Spleen (tissue), 11 donors: ENCODE measurements around the gene PRKCA. TPM values are rescaled to one million over a fixed set of nuclear protein-coding genes. Genes with fewer than 3 reads are reported as not detected.
A peak's percentile ranks its signal among the peaks of the same experiment; 100 is the strongest.

Experiments
- DNase-seq: peaks from one replicate; pipeline ENCODE4 v3.0.0-alpha.2; 2020
- H3K27ac ChIP-seq, 8 donors: fragments of 200-600 bp; sonication (generic) in 7 of 8; 1 replicate in 4 of 8; 2 replicates in 4 of 8; pipeline versions ENCODE4 v1.5.0 to v1.8.0; 2016 to 2021; ENCODE audit warnings: inconsistent platforms in 4 of 8, mild to moderate bottlenecking in 4 of 8, moderate library complexity in 1 of 8
- H3K27me3 ChIP-seq, 7 donors: fragments of 200-600 bp; sonication (generic) in 6 of 7; replicated peaks in 1 of 7; 1 replicate in 4 of 7; 2 replicates in 3 of 7; pipeline versions ENCODE4 v1.5.0 to v1.8.0; 2016 to 2021; ENCODE audit warnings: inconsistent platforms in 3 of 7, mild to moderate bottlenecking in 1 of 7
- H3K36me3 ChIP-seq, 6 donors: fragments of 200-600 bp; sonication (generic) in 5 of 6; 1 replicate in 4 of 6; 2 replicates in 2 of 6; pipeline versions ENCODE4 v1.5.0 to v1.8.0; 2016 to 2021; ENCODE audit warnings: inconsistent platforms in 2 of 6
- H3K4me1 ChIP-seq, 6 donors: fragments of 200-600 bp; sonication (generic) in 5 of 6; 1 replicate in 3 of 6; 2 replicates in 3 of 6; pipeline versions ENCODE4 v1.5.0 to v1.8.0; 2016 to 2021; ENCODE audit warnings: inconsistent platforms in 3 of 6
- H3K4me3 ChIP-seq, 8 donors: fragments of 200-600 bp; sonication (generic) in 7 of 8; 1 replicate in 4 of 8; 2 replicates in 4 of 8; pipeline versions ENCODE4 v1.5.0 to v1.8.0; 2016 to 2021; ENCODE audit warnings: inconsistent platforms in 4 of 8, mild to moderate bottlenecking in 4 of 8, moderate library complexity in 2 of 8
- H3K9me3 ChIP-seq, 8 donors: fragments of 200-600 bp; sonication (generic) in 7 of 8; 1 replicate in 4 of 8; 2 replicates in 4 of 8; pipeline versions ENCODE4 v1.5.0 to v1.8.0; 2016 to 2021; ENCODE audit warnings: inconsistent platforms in 4 of 8
- POLR2A ChIP-seq, 3 donors: fragments of 450-650 bp; IDR thresholded peaks; one replicate each; pipeline ENCODE4 v1.5.1; 2017; ENCODE audit warnings: antibody characterized with exemption in 3 of 3, mild to moderate bottlenecking in 1 of 3
- POLR2AphosphoS5 ChIP-seq, 3 donors: sonication (generic); formaldehyde crosslinking; IDR thresholded peaks; one replicate each; pipeline ENCODE4 v1.5.1; 2017; ENCODE audit warnings: antibody characterized with exemption in 3 of 3
- WGBS, 5 donors: extraction: QIAGEN DNeasy Blood & Tissue Kit in 3 of 5; methylation state at CpG; one replicate each; pipeline versions ENCODE4 v1.1.5 to v1.1.7; 2013 to 2018; 5-methylcytosine and 5-hydroxymethylcytosine counted together
- intact Hi-C: fragments of 100-400 bp; cut with DNase I; formaldehyde crosslinking; loops from one replicate; pipeline ENCODE4 v1.15.0; 2023; ENCODE audit warnings: low total_unique reads
- polyA plus RNA-seq, 3 donors: library from polyadenylated mRNA; stranded (reverse); fragments of 200-250 nt; gene quantifications; one replicate each; pipeline ENCODE4 v1.2.1, GENCODE V29; 2013
- total RNA-seq, 7 donors: library from RNA; depleted of rRNA in 3 of 7; stranded (reverse); fragments of >200 nt in 3 of 7; fragmentation: NEBNext Ultra II Directional in 4 of 7; extraction: Animal tissue kit (Norgen Biotek cat#: 25700) in 4 of 7; gene quantifications; one replicate each; pipeline versions ENCODE4 v1.1.0 to v1.2.1, GENCODE V29; 2016 to 2021
- TF ChIP-seq, protein P1 (sequence below), 11 experiments: fragments of 200-600 bp in 7 of 11; fragments of 450-650 bp in 4 of 11; sonication (generic) in 4 of 11; IDR thresholded peaks in 8 of 11; conservative IDR thresholded peaks in 3 of 11; 1 replicate in 7 of 11; 2 replicates in 4 of 11; pipeline versions ENCODE4 v1.4.0 to v1.8.0; 2016 to 2021; ENCODE audit warnings: antibody characterized with exemption in 11 of 11, inconsistent platforms in 4 of 11, mild to moderate bottlenecking in 1 of 11
- donor health status: healthy with polysubstance abuse.
- donor health status: DM: no; HTN: no; CAD: no; lungs with moderate emphysema.
- donor health status: DM: no; HTN: no; CAD: no.
- donor health status: Bipolar disorder and iron deficiency.
- donor health status: healthy.
- donor health status: DM: no; HTN: no; CAD: no.
- donor health status: DM: yes; HTN: yes; CAD: no.

The PRKCA gene
- total and polyA plus RNA-seq, 10 donors, result 1.7 to 59.7 (median 31.2) TPM

DNA sequence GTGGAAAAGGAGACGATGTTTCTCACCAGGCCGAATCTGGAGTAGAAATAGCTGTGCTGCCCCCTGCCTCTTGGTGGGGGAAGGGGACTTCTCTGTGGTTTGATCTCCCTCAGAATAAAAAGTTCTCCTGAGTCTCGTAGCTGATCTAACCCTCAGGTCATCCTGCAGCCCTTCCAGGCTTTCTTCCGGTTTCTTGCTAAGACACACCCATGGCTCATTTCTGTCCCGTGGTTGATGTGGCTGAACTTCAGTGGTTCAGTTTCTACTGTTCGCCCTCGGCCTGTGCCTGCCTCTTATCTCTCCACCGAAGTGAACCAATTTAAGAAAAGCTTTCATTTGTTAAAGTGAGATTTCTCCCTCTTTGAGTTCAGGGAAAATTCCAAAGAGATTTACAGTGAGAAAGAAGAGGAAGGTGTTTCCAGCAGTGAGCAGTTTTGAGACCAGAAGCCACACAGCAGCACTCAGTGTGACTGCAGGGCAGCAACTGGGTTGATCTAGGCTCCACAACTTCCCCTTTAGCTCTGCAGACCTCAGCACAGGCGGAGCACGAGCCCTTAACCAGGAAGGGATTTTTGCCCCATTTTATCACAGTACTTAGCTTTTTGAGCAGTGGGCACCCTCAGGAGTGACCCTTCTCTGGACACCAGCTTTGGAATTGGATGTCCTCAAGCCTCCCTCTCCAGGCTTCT is 497.6 kb downstream of the PRKCA start:
- intact Hi-C loops, result no loop called here
- Histone ChIP-seq H3K27me3 (no peaks in the 10 kb centered on the region), H3K4me3 (no peak overlapping the region), H3K4me1 (no peaks in the 10 kb centered on the region), H3K36me3 (peaks cover 0 to 45% (median 0%) of the 10 kb centered on the region in 6 donors), H3K9me3 (no peaks in the 10 kb centered on the region), H3K27ac (peak overlapping the region in 4 of 8 donors; percentile 25 to 51 (median 33))
- TF ChIP-seq, protein P1, sequence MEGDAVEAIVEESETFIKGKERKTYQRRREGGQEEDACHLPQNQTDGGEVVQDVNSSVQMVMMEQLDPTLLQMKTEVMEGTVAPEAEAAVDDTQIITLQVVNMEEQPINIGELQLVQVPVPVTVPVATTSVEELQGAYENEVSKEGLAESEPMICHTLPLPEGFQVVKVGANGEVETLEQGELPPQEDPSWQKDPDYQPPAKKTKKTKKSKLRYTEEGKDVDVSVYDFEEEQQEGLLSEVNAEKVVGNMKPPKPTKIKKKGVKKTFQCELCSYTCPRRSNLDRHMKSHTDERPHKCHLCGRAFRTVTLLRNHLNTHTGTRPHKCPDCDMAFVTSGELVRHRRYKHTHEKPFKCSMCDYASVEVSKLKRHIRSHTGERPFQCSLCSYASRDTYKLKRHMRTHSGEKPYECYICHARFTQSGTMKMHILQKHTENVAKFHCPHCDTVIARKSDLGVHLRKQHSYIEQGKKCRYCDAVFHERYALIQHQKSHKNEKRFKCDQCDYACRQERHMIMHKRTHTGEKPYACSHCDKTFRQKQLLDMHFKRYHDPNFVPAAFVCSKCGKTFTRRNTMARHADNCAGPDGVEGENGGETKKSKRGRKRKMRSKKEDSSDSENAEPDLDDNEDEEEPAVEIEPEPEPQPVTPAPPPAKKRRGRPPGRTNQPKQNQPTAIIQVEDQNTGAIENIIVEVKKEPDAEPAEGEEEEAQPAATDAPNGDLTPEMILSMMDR (IDR thresholded peaks at IDR 0.05 in 8 of 11, conservative IDR thresholded peaks at IDR 0.05 in 3 of 11), result no peak
- TF ChIP-seq POLR2A (IDR thresholded peaks at IDR 0.05) (no peak), POLR2AphosphoS5 (IDR thresholded peaks at IDR 0.05) (no peak)
- no peak for DNase-seq
- 68 to 70% (median 69%) methylated on average over 9 to 10 of the region's 10 CpGs for WGBS, 5 donors

DNA sequence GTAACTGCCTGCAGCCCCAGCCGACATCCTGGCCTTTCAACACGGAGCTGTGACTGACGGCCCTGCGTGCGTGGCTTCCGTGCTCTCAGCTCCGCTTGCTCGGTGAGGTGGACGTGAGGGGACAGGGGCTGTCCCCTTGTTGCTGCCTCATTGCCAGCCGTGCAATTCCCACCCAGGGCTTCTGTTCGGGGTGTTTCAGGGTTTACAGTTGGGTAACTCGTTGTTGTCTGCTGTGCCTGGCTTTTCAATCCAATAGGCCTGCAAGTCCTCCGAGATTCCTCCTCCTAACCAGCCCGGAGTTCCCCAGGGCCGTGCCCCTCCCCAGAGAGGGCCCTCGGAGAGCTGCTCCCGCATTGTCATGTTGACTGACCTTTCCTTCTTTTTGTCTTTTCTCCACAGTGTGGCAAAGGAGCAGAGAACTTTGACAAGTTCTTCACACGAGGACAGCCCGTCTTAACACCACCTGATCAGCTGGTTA is 501.1 kb downstream of the PRKCA start:
- no peak overlapping the region for H3K4me3 ChIP-seq
- no peak for TF ChIP-seq POLR2A (IDR thresholded peaks at IDR 0.05)
- TF ChIP-seq POLR2AphosphoS5 (IDR thresholded peaks at IDR 0.05), result peak in 1 of 3 donors; percentile 21
- TF ChIP-seq, protein P1 (IDR thresholded peaks at IDR 0.05 in 8 of 11, conservative IDR thresholded peaks at IDR 0.05 in 3 of 11), result no peak
- H3K27ac ChIP-seq, result no peak overlapping the region
- no peaks in the 10 kb centered on the region for H3K9me3 ChIP-seq
- H3K36me3 ChIP-seq, result peaks cover 0 to 32% (median 0%) of the 10 kb centered on the region in 6 donors
- no peak for DNase-seq
- H3K4me1 ChIP-seq, result peaks cover 0 to 13% (median 2%) of the 10 kb centered on the region in 6 donors
- WGBS, 5 donors, result 87 to 93% (median 92%) methylated on average over 19 of the region's 19 CpGs
- intact Hi-C loops, result no loop called here
- H3K27me3 ChIP-seq, result peaks cover 0 to 9% (median 0%) of the 10 kb centered on the region in 7 donors

DNA sequence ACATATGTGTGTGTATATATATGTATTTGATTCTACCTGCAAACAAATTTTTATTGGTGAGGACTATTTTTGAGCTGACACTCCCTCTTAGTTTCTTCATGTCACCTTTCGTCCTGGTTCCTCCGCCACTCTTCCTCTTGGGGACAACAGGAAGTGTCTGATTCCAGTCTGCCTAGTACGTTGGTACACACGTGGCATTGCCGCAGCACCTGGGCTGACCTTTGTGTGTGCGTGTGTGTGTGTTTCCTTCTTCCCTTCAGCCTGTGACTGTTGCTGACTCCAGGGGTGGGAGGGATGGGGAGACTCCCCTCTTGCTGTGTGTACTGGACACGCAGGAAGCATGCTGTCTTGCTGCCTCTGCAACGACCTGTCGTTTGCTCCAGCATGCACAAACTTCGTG is 503.2 kb downstream of the PRKCA start:
- 24 to 49% (median 31%) methylated on average over 9 to 10 of the region's 10 CpGs for WGBS, 5 donors
- peaks cover 0 to 24% (median 0%) of the 10 kb centered on the region in 7 donors for H3K27me3 ChIP-seq
- peaks cover 0 to 32% (median 0%) of the 10 kb centered on the region in 6 donors for H3K36me3 ChIP-seq
- no peak overlapping the region for H3K27ac ChIP-seq
- H3K9me3 ChIP-seq, result no peaks in the 10 kb centered on the region
- no peak for TF ChIP-seq POLR2A (IDR thresholded peaks at IDR 0.05)
- no peak for TF ChIP-seq POLR2AphosphoS5 (IDR thresholded peaks at IDR 0.05)
- TF ChIP-seq, protein P1 (IDR thresholded peaks at IDR 0.05 in 8 of 11, conservative IDR thresholded peaks at IDR 0.05 in 3 of 11), result no peak
- peaks cover 0 to 13% (median 2%) of the 10 kb centered on the region in 6 donors for H3K4me1 ChIP-seq
- DNase-seq, result peak; percentile 46
- no peak overlapping the region for H3K4me3 ChIP-seq
- intact Hi-C loops, result no loop called here

DNA sequence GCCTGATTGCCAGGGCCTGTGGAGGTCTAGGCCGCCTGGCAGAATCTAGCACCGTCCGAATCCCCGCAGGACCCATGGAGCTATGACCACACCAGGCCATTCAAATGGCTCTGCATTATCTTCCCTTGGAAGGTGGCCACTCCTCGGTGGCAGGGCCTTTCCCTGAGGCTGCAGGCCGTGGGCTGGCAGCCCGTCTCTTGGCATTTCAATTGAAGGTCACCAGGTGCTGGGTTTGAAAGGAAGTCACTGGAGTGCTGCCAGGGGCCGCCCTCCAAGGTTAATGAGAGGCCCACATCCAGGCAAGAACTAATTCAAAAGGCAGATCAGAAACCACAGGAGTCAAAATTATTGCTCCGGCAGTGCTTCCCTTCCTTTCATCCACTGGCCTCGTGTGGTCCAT is 504.8 kb downstream of the PRKCA start:
- peaks cover 0 to 30% (median 0%) of the 10 kb centered on the region in 7 donors for H3K27me3 ChIP-seq
- H3K4me3 ChIP-seq, result no peak overlapping the region
- no peak for TF ChIP-seq POLR2A (IDR thresholded peaks at IDR 0.05)
- TF ChIP-seq, protein P1 (IDR thresholded peaks at IDR 0.05 in 8 of 11, conservative IDR thresholded peaks at IDR 0.05 in 3 of 11), result no peak
- H3K4me1 ChIP-seq, result peaks cover 0 to 13% (median 2%) of the 10 kb centered on the region in 6 donors
- intact Hi-C loops, result no loop called here
- no peak overlapping the region for H3K27ac ChIP-seq
- H3K36me3 ChIP-seq, result peaks cover 0 to 32% (median 0%) of the 10 kb centered on the region in 6 donors
- peak; percentile 55 for DNase-seq
- no peaks in the 10 kb centered on the region for H3K9me3 ChIP-seq
- 46 to 58% (median 52%) methylated on average over 5 to 10 of the region's 10 CpGs for WGBS, 5 donors
